C1 segment of cervical spinal cord (tissue), 14 donors: ENCODE results near the gene SIGLEC15.
"Not testable (repeated sequence)": the region's sequence is repeated elsewhere in the genome, so short reads cannot be mapped to it uniquely, and the experiment has no call there.

Experiments used
- DNase-seq, 14 donors: peaks; one replicate each; lab custom pipeline; 2025; lab: John Stamatoyannopoulos, UW

The SIGLEC15 gene

GRCh38 chr18:45825258-45826044 lies at the start of gene SIGLEC15:
Gene SIGLEC15 (plus strand): TSS chr18:45825675. CDS start chr18:45825729, 54 bp downstream.
- no peak for DNase-seq

GRCh38 chr18:45775743-45776142 lies 49.7 kb upstream of the SIGLEC15 start:
- DNase-seq: no peak

- no peak for DNase-seq
These were observed 48.1 kb upstream of the SIGLEC15 start for GRCh38 chr18:45777393-45777792.

- DNase-seq: no peak
These were observed 44.9 kb upstream of the SIGLEC15 start for GRCh38 chr18:45780568-45780967.

GRCh38 chr18:45782662-45783061 lies 42.8 kb upstream of the SIGLEC15 start:
- DNase-seq: no peak

- no peak for DNase-seq
These were observed 42.1 kb upstream of the SIGLEC15 start for GRCh38 chr18:45783097-45784075.

GRCh38 chr18:45785134-45785533 lies 40.3 kb upstream of the SIGLEC15 start:
- DNase-seq: no peak

- no peak for DNase-seq
These were observed 38.5 kb upstream of the SIGLEC15 start for GRCh38 chr18:45786941-45787340.

- no peak for DNase-seq
These were observed 38.1 kb upstream of the SIGLEC15 start for GRCh38 chr18:45787346-45787745.

GRCh38 chr18:45788861-45789260 lies 36.6 kb upstream of the SIGLEC15 start:
- no peak for DNase-seq

GRCh38 chr18:45792506-45793263 lies 32.8 kb upstream of the SIGLEC15 start:
- DNase-seq: no peak

- DNase-seq: no peak
These were observed 32.1 kb upstream of the SIGLEC15 start for GRCh38 chr18:45793264-45793965.

- DNase-seq: no peak
These were observed 24.0 kb upstream of the SIGLEC15 start for GRCh38 chr18:45801416-45802004.

GRCh38 chr18:45802814-45803492 lies 22.5 kb upstream of the SIGLEC15 start:
- no peak for DNase-seq

- DNase-seq: no peak
These were observed 19.9 kb upstream of the SIGLEC15 start for GRCh38 chr18:45805551-45805950.

GRCh38 chr18:45806226-45806625 lies 19.2 kb upstream of the SIGLEC15 start:
- DNase-seq: no peak

GRCh38 chr18:45807144-45807543 lies 18.3 kb upstream of the SIGLEC15 start:
- DNase-seq: not testable (repeated sequence)

- DNase-seq: not testable (repeated sequence)
These were observed 10.7 kb upstream of the SIGLEC15 start for GRCh38 chr18:45814733-45815132.

GRCh38 chr18:45817543-45817942 lies 7.9 kb upstream of the SIGLEC15 start:
- no peak for DNase-seq

GRCh38 chr18:45818765-45819164 lies 6.7 kb upstream of the SIGLEC15 start:
- not testable (repeated sequence) for DNase-seq
